Muscle layer of colon (tissue), 2 donors: ENCODE results near the gene MAP2K5.

Experiments
- H3K27ac ChIP-seq: one replicate; pipeline ENCODE4 v1.7.0; 2013; ENCODE audit warnings: low read depth, mild to moderate bottlenecking, low read length, moderate library complexity
- H3K27me3 ChIP-seq, 2 donors: one replicate each; pipeline ENCODE4 v1.7.0; 2013; ENCODE audit warnings: low read length in 2 of 2, mild to moderate bottlenecking in 2 of 2; ENCODE audit not compliant: insufficient read depth in 2 of 2, control insufficient read depth in 1 of 2
- H3K36me3 ChIP-seq: one replicate; pipeline ENCODE4 v1.7.0; 2013; ENCODE audit warnings: mild to moderate bottlenecking, low read length; ENCODE audit not compliant: insufficient read depth
- H3K4me1 ChIP-seq: one replicate; pipeline ENCODE4 v1.7.0; 2013; ENCODE audit warnings: mild to moderate bottlenecking, low read length; ENCODE audit not compliant: insufficient read depth
- H3K4me3 ChIP-seq, 2 donors: one replicate each; pipeline ENCODE4 v1.7.0; 2013; ENCODE audit warnings: low read length in 2 of 2, low read depth in 1 of 2, mild to moderate bottlenecking in 1 of 2, moderate library complexity in 1 of 2
- H3K9ac ChIP-seq: one replicate; pipeline ENCODE4 v1.7.0; 2013; ENCODE audit warnings: low read length
- H3K9me3 ChIP-seq: one replicate; pipeline ENCODE4 v1.7.0; 2013; ENCODE audit warnings: mild to moderate bottlenecking, low read length
- donor health status: abdominal sarcoma.
- donor health status: Adenocarcinoma of cecum.

Gene MAP2K5

GRCh38 chr15:67843092-67843501 lies 300.6 kb downstream of the MAP2K5 start:
- H3K27ac ChIP-seq: peak overlapping the region; percentile 30
- no peak overlapping the region for H3K4me3 ChIP-seq
- no peaks in the 10 kb centered on the region for H3K27me3 ChIP-seq
- H3K9me3 ChIP-seq: no peaks in the 10 kb centered on the region
- H3K36me3 ChIP-seq: no peaks in the 10 kb centered on the region
- H3K4me1 ChIP-seq: peaks cover 48% of the 10 kb centered on the region
- no peak overlapping the region for H3K9ac ChIP-seq

DNA sequence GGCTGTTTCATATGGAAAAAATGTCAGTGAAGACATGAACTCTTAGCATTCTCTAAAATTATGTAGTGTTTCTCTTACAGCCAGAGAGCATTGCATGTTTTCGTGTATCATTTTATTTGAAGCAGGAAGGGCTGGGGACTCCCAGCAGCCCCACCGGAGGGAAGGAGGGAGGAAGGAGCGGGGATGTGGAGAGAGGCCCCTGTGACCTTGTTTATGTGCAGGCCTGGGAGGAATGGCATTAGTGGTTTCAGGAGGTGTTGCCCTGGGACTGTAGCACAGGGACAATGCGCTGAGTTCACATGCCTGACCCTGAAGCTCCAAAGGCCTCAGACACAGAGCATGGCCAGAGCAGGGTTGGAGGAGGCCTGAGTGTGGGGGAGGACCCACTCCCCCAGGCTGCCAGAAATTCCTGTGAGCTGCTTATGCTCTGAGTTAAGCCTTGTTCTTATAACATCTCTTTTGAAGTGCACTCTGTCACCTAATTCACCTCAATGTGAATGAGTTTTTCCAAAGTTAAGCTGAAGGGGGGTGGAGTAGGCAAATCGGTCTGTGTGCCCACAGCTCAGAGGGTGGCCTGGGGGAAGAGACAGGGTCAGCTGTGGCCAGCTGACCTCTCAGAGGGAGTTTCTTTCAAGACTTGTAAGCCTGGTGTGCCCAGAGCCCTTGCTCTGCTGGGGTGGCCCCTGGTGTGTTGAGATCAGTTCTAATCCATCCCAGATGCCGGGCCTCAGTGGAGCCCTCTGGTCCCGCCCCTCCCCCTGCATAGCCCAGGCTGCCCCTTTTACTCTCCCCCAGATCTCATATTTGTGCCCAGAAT lies 301.3 kb downstream of the MAP2K5 start:
- Histone ChIP-seq H3K27ac (peak overlapping the region; percentile 30), H3K4me1 (peaks cover 46% of the 10 kb centered on the region), H3K9me3 (no peaks in the 10 kb centered on the region), H3K36me3 (no peaks in the 10 kb centered on the region), H3K9ac (no peak overlapping the region), H3K4me3 (no peak overlapping the region), H3K27me3 (no peaks in the 10 kb centered on the region)

GRCh38 chr15:67845974-67846373 lies 303.5 kb downstream of the MAP2K5 start:
- Histone ChIP-seq H3K9me3 (no peaks in the 10 kb centered on the region), H3K36me3 (no peaks in the 10 kb centered on the region), H3K4me3 (no peak overlapping the region), H3K27ac (no peak overlapping the region), H3K27me3 (no peaks in the 10 kb centered on the region), H3K9ac (no peak overlapping the region), H3K4me1 (peaks cover 36% of the 10 kb centered on the region)

DNA sequence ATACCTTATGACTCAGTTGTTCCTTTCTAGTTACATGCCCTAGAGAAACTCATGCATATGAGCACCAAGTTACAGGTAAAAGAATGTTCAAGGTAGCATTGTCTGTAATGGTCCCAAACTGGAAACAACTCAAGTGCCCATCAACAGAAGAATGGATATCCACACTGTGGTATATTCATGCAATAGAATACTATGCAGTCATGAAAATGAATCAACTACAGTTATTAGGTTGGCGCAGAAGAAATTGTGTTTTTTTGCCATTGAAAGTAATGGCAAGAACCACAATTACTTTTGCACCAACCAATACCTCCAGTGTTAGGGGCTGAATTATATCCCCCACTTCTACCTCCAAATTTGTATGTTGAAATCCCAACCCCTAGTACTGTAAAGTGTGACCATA lies 307.0 kb downstream of the MAP2K5 start:
- no peak overlapping the region for H3K27ac ChIP-seq
- H3K9ac ChIP-seq: no peak overlapping the region
- no peaks in the 10 kb centered on the region for H3K27me3 ChIP-seq
- no peaks in the 10 kb centered on the region for H3K36me3 ChIP-seq
- H3K4me3 ChIP-seq: no peak overlapping the region
- H3K4me1 ChIP-seq: peaks cover 9% of the 10 kb centered on the region
- H3K9me3 ChIP-seq: no peaks in the 10 kb centered on the region

GRCh38 chr15:67850336-67850735 lies 307.8 kb downstream of the MAP2K5 start:
- Histone ChIP-seq H3K9me3 (no peaks in the 10 kb centered on the region), H3K4me3 (no peak overlapping the region), H3K27ac (no peak overlapping the region), H3K27me3 (no peaks in the 10 kb centered on the region), H3K36me3 (no peaks in the 10 kb centered on the region), H3K9ac (no peak overlapping the region), H3K4me1 (peaks cover 9% of the 10 kb centered on the region)

DNA sequence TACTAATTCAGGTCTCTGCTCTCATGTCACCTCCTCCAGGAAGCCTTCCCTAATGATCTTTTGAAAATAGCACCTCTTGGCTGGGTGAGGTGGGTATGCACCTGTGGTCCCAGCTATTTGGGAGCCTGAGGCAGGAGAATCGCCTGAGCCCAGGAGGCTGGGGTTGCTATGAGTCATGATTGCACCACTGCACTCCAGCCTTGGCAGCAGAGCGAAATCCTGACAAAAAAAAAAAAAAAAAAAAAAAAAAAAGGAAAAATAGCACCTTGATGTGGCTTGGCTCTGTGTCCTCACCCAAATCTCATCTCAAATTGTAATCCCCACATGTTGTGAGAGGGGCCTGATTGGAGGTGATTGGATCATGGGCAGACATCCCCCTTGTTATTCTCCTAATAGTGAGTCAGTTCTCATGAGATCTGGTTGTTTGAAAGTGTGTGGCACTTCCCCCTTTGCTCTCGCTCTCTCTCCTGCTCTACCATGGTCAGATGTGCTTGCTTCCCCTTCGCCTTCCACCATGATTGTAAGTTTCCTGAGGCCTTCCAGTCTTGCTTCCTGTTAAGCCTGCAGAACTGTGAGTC lies 308.6 kb downstream of the MAP2K5 start:
- no peak overlapping the region for H3K27ac ChIP-seq
- no peaks in the 10 kb centered on the region for H3K27me3 ChIP-seq
- no peaks in the 10 kb centered on the region for H3K36me3 ChIP-seq
- no peak overlapping the region for H3K9ac ChIP-seq
- no peak overlapping the region for H3K4me3 ChIP-seq
- peaks cover 14% of the 10 kb centered on the region for H3K4me1 ChIP-seq
- no peaks in the 10 kb centered on the region for H3K9me3 ChIP-seq

- no peak overlapping the region for H3K4me3 ChIP-seq
Measured at GRCh38 chr15:67852418-67852817, 309.9 kb downstream of the MAP2K5 start.

DNA sequence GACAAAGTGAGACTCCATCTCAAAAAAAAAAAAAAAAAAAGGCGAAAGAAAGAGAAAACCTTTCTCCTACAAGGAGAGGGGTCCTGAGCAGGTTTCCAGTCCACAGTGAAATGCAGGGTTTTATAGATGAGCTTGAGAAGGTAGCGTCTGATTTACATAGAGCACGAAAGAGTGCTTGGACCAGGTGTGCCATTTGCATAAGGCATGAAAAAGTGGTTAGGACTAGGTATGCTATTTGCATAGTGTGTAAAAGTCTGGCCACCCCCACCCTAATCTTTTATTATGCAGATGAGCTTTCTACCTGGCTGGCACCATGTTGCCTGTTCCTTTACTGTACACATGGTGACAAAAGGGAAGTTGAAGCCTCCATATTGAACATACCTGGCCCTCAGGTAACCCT lies 311.0 kb downstream of the MAP2K5 start:
- Histone ChIP-seq H3K9me3 (no peaks in the 10 kb centered on the region), H3K36me3 (no peaks in the 10 kb centered on the region), H3K27ac (no peak overlapping the region), H3K9ac (no peak overlapping the region), H3K27me3 (no peaks in the 10 kb centered on the region), H3K4me3 (no peak overlapping the region), H3K4me1 (peaks cover 15% of the 10 kb centered on the region)

More at GRCh38 chr15:67852418-67852817, 309.9 kb downstream of the MAP2K5 start:
- H3K36me3 ChIP-seq: no peaks in the 10 kb centered on the region
- no peaks in the 10 kb centered on the region for H3K27me3 ChIP-seq
- H3K9ac ChIP-seq: no peak overlapping the region
- no peaks in the 10 kb centered on the region for H3K9me3 ChIP-seq
- H3K4me1 ChIP-seq: peaks cover 22% of the 10 kb centered on the region
- no peak overlapping the region for H3K27ac ChIP-seq

DNA sequence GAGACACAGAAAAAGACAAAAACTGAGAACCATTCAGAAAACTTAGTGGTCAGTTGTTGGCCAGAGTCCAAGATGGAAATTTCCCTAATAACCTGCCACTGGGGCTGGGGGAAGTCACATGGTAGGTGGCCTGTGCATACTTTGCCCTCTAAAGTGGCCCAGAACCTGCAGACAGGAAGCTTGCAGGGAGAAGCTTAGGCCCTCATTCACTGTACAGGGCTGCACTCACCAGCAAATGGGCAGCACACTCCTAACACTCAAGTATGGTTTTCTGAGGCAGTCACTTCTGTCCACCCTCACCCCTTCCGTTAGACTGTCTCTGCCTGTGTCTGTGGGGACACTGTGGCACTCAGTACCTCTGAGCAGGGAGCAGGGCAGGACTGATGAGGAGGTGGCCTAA lies 311.9 kb downstream of the MAP2K5 start:
- Histone ChIP-seq H3K4me1 (peaks cover 15% of the 10 kb centered on the region), H3K4me3 (no peak overlapping the region), H3K27me3 (no peaks in the 10 kb centered on the region), H3K9ac (no peak overlapping the region), H3K27ac (no peak overlapping the region), H3K9me3 (no peaks in the 10 kb centered on the region), H3K36me3 (no peaks in the 10 kb centered on the region)

- H3K4me1 ChIP-seq: peaks cover 15% of the 10 kb centered on the region
- H3K4me3 ChIP-seq: no peak overlapping the region
- H3K36me3 ChIP-seq: no peaks in the 10 kb centered on the region
- H3K9me3 ChIP-seq: no peaks in the 10 kb centered on the region
- H3K27me3 ChIP-seq: no peaks in the 10 kb centered on the region
- no peak overlapping the region for H3K9ac ChIP-seq
- no peak overlapping the region for H3K27ac ChIP-seq
Measured at GRCh38 chr15:67855842-67856241, 313.3 kb downstream of the MAP2K5 start.
